H1 (cell line): ENCODE results near the gene ACYP1. TPM values are rescaled to one million over a fixed set of nuclear protein-coding genes. Genes with fewer than 3 reads are reported as not detected.

Source experiments
- CTCF ChIA-PET: fragments of 300-600 bp; sonication (Branson Sonifier 250); formaldehyde crosslinking; loops from one replicate; lab custom pipeline; 2021; ENCODE audit not compliant: partially characterized antibody; lab: Charles Lee
- POLR2A ChIA-PET: fragments of 300-600 bp; sonication (Branson Sonifier 250); formaldehyde crosslinking; loops from one replicate; lab custom pipeline; 2021; ENCODE audit warnings: inconsistent platforms; ENCODE audit not compliant: partially characterized antibody; lab: Charles Lee
- DNase-seq, 2 experiments: peaks; one replicate each; pipeline versions ENCODE4 v3.0.0 to v3.0.0-alpha.2; 2010 to 2022; ENCODE audit warnings: low spot score in 2 of 2, low read depth in 1 of 2, mixed read lengths in 1 of 2
- FAIRE-seq: peaks from 2 replicates; lab custom pipeline; 2011; peaks lifted over from hg19 to GRCh38; lab: Jason Lieb, UNC
- H2AFZ ChIP-seq: 2 replicates; pipeline ENCODE4 v1.8.1; 2012; ENCODE audit warnings: low read length, inconsistent platforms
- H2AK5ac ChIP-seq: 2 replicates; pipeline ENCODE4 v1.6.1; 2013; ENCODE audit warnings: low read depth, low read length
- H2BK120ac ChIP-seq: replicated peaks from 2 replicates; pipeline ENCODE3; 2013; ENCODE audit warnings: low read depth, low read length, inconsistent platforms
- H2BK12ac ChIP-seq: 2 replicates; pipeline ENCODE4 v1.6.1; 2013; ENCODE audit warnings: low read depth, low read length
- H2BK15ac ChIP-seq: 2 replicates; pipeline ENCODE4 v1.6.1; 2013; ENCODE audit warnings: low read length
- H2BK20ac ChIP-seq: 2 replicates; pipeline ENCODE4 v1.6.1; 2013; ENCODE audit warnings: low read length
- H2BK5ac ChIP-seq: 2 replicates; pipeline ENCODE4 v1.6.1; 2013; ENCODE audit warnings: low read depth, low read length
- H3K14ac ChIP-seq: 2 replicates; pipeline ENCODE4 v1.6.1; 2013; ENCODE audit warnings: inconsistent platforms; ENCODE audit not compliant: insufficient read length
- H3K18ac ChIP-seq: 2 replicates; pipeline ENCODE4 v1.6.1; 2013; ENCODE audit warnings: low read length; ENCODE audit errors: extremely low read depth
- H3K23ac ChIP-seq: 2 replicates; pipeline ENCODE4 v1.6.1; 2013; ENCODE audit warnings: inconsistent platforms; ENCODE audit not compliant: insufficient read length
- H3K23me2 ChIP-seq: 2 replicates; pipeline ENCODE4 v1.6.1; 2013; ENCODE audit warnings: low read depth, low read length
- H3K27ac ChIP-seq: 2 replicates; pipeline ENCODE4 v1.6.1; 2011; ENCODE audit warnings: low read depth, low read length, inconsistent platforms
- H3K27me3 ChIP-seq, 4 experiments: replicated peaks in 1 of 4; 1 replicate in 1 of 4; 2 replicates in 3 of 4; pipeline versions ENCODE4 v1.6.1 to v1.8.1; 2011 to 2013; ENCODE audit warnings: low read length in 3 of 4, mild to moderate bottlenecking in 3 of 4, inconsistent platforms in 2 of 4, mixed read lengths in 2 of 4, moderate library complexity in 1 of 4; ENCODE audit not compliant: control insufficient read depth in 3 of 4, insufficient read depth in 3 of 4; ENCODE audit errors: extremely low read depth in 1 of 4
- H3K36me3 ChIP-seq, 4 experiments: 2 replicates each; pipeline versions ENCODE4 v1.6.1 to v1.8.1; 2011 to 2013; ENCODE audit warnings: mild to moderate bottlenecking in 4 of 4, low read length in 3 of 4, moderate library complexity in 2 of 4, control low read depth in 1 of 4, inconsistent platforms in 1 of 4; ENCODE audit not compliant: insufficient read depth in 4 of 4, control insufficient read depth in 2 of 4
- H3K4ac ChIP-seq: replicated peaks from 2 replicates; pipeline ENCODE3; 2013; ENCODE audit warnings: low read length, low read depth, mixed read lengths, inconsistent platforms; ENCODE audit not compliant: insufficient read length
- H3K4me1 ChIP-seq, 4 experiments: replicated peaks in 1 of 4; 1 replicate in 1 of 4; 2 replicates in 3 of 4; pipeline versions ENCODE4 v1.6.1 to v1.8.1; 2011 to 2013; ENCODE audit warnings: low read length in 3 of 4, inconsistent platforms in 2 of 4, mixed read lengths in 1 of 4; ENCODE audit not compliant: insufficient read depth in 4 of 4, control insufficient read depth in 3 of 4
- H3K4me2 ChIP-seq, 2 experiments: 2 replicates each; pipeline versions ENCODE4 v1.6.1 to v1.8.1; 2011 to 2013; ENCODE audit warnings: low read depth in 2 of 2, low read length in 2 of 2, control low read depth in 1 of 2, inconsistent platforms in 1 of 2, mild to moderate bottlenecking in 1 of 2; ENCODE audit not compliant: insufficient read depth in 1 of 2
- H3K4me3 ChIP-seq, 4 experiments: fragments of 200-600, 300-600 bp in 1 of 4; sonication (generic), shearing (Covaris generic), sonication (Bioruptor Twin) in 1 of 4; 2 replicates each; pipeline versions ENCODE4 v1.5.1 to v1.8.1; 2011 to 2016; ENCODE audit warnings: low read length in 4 of 4, low read depth in 3 of 4, control low read depth in 2 of 4, inconsistent platforms in 2 of 4, mild to moderate bottlenecking in 2 of 4, mixed read lengths in 1 of 4, moderate library complexity in 1 of 4; ENCODE audit not compliant: insufficient read depth in 2 of 4; ENCODE audit errors: extremely low read depth in 1 of 4
- H3K56ac ChIP-seq: replicated peaks from 2 replicates; pipeline ENCODE3; 2013; ENCODE audit warnings: low read depth, mild to moderate bottlenecking, mixed read lengths, low read length, inconsistent platforms; ENCODE audit not compliant: insufficient read length
- H3K79me1 ChIP-seq: 2 replicates; pipeline ENCODE4 v1.6.1; 2013; ENCODE audit warnings: low read depth, low read length, control low read depth
- H3K79me2 ChIP-seq, 2 experiments: 2 replicates each; pipeline versions ENCODE4 v1.6.1 to v1.8.1; 2012 to 2013; ENCODE audit warnings: low read length in 2 of 2, mild to moderate bottlenecking in 2 of 2, inconsistent platforms in 1 of 2; ENCODE audit not compliant: insufficient read depth in 2 of 2, control insufficient read depth in 1 of 2
- H3K9ac ChIP-seq, 4 experiments: replicated peaks in 1 of 4; 1 replicate in 1 of 4; 2 replicates in 3 of 4; pipeline versions ENCODE4 v1.6.1 to v1.8.1; 2011 to 2013; ENCODE audit warnings: low read depth in 3 of 4, low read length in 3 of 4, control low read depth in 2 of 4, mild to moderate bottlenecking in 2 of 4, moderate library complexity in 2 of 4, inconsistent platforms in 1 of 4; ENCODE audit errors: extremely low read depth in 1 of 4
- H3K9me3 ChIP-seq, 2 experiments: 2 replicates each; pipeline versions ENCODE4 v1.6.1 to v1.8.1; 2012 to 2013; ENCODE audit warnings: mild to moderate bottlenecking in 2 of 2, moderate library complexity in 2 of 2, control low read depth in 1 of 2, inconsistent platforms in 1 of 2, low read depth in 1 of 2, low read length in 1 of 2, mixed read lengths in 1 of 2; ENCODE audit not compliant: insufficient read depth in 2 of 2
- H4K20me1 ChIP-seq, 2 experiments: replicated peaks in 1 of 2; 2 replicates each; pipeline versions ENCODE3 to v1.8.1; 2011 to 2013; ENCODE audit warnings: inconsistent platforms in 2 of 2, low read length in 2 of 2, mild to moderate bottlenecking in 1 of 2; ENCODE audit not compliant: insufficient read depth in 2 of 2, control insufficient read depth in 1 of 2
- H4K5ac ChIP-seq: 2 replicates; pipeline ENCODE4 v1.6.1; 2013; ENCODE audit warnings: low read length, low read depth, mixed read lengths, inconsistent platforms; ENCODE audit not compliant: insufficient read length
- H4K8ac ChIP-seq: 2 replicates; pipeline ENCODE4 v1.8.0; 2013; ENCODE audit warnings: mild to moderate bottlenecking, moderate library complexity, low read length, inconsistent platforms; ENCODE audit not compliant: insufficient read depth; ENCODE audit errors: extremely low read depth
- H4K91ac ChIP-seq: replicated peaks from 2 replicates; pipeline ENCODE3; 2013; ENCODE audit warnings: low read length, mixed read lengths, inconsistent platforms; ENCODE audit not compliant: insufficient read length
- CREB1 ChIP-seq: IDR thresholded peaks from 2 replicates; pipeline ENCODE4 v1.6.1; 2012; ENCODE audit warnings: inconsistent platforms
- WGBS, 2 experiments: shearing (Covaris generic) in 1 of 2; methylation state at CpG; one replicate each; pipeline versions ENCODE4 v1.1.6 to v1.1.7; 2013 to 2015; ENCODE audit warnings: low lambda C conversion rate in 2 of 2, mixed read lengths in 2 of 2, inconsistent platforms in 1 of 2, low coverage in 1 of 2, missing lambda C conversion rate in 1 of 2; ENCODE audit not compliant: insufficient replicate concordance in 2 of 2, insufficient coverage in 1 of 2, insufficient read length in 1 of 2; ENCODE audit errors: extremely low coverage in 1 of 2, missing lambda C conversion rate in 1 of 2; 5-methylcytosine and 5-hydroxymethylcytosine counted together
- polyA plus RNA-seq, 7 experiments: library from polyadenylated mRNA; depleted of rRNA in 3 of 7; stranded (reverse) in 5 of 7; unstranded in 2 of 7; fragments of >200 nt in 5 of 7; fragments of 200-250 nt in 2 of 7; gene quantifications; 1 replicate in 5 of 7; 2 replicates in 1 of 7; 4 replicates in 1 of 7; pipeline versions ENCODE4 v1.2.1 to v1.2.3, GENCODE V29; 2011 to 2013; ENCODE audit warnings: missing spikeins in 2 of 7, mixed read lengths in 2 of 7
- total RNA-seq: library from RNA; stranded (reverse); fragmentation: NEBNext Ultra II Directional; extraction: Animal tissue kit (Norgen Biotek cat#: 25700); gene quantifications from 2 replicates; pipeline ENCODE4 v1.2.1, GENCODE V29; 2021

Gene ACYP1
- total and polyA plus RNA-seq, 2 of the 8 experiments (the other 6 are each of a cell fraction or from before 2014, with no cell fraction given) = 22.3 to 24.8 TPM

- Histone ChIP-seq H4K91ac (no peak overlapping the region), H3K9me3 (no peaks in the 10 kb centered on the region), H3K18ac (no peak overlapping the region), H3K23me2 (peaks cover 9% of the 10 kb centered on the region), H4K5ac (no peak overlapping the region), H3K79me1 (peaks cover 5% of the 10 kb centered on the region; the same call in 1 of the 2 replicates), H3K79me2 (peaks cover 0 to 10% of the 10 kb centered on the region in 2 experiments; a peak in 2 of 4 replicates), H3K27me3 (no peaks in the 10 kb centered on the region), H2AK5ac (no peak overlapping the region), H3K4me1 (no peaks in the 10 kb centered on the region; a peak in 2 of 7 replicates), H3K4ac (no peak overlapping the region), H2BK12ac (no peak overlapping the region), H2AFZ (no peak overlapping the region), H4K20me1 (no peaks in the 10 kb centered on the region), H3K23ac (no peak overlapping the region), H3K4me2 (no peak overlapping the region), H3K9ac (no peak overlapping the region), H2BK15ac (no peak overlapping the region), H3K56ac (no peak overlapping the region), H3K27ac (no peak overlapping the region), H2BK120ac (no peak overlapping the region), H2BK5ac (no peak overlapping the region), H3K14ac (no peak overlapping the region), H2BK20ac (no peak overlapping the region), H3K36me3 (peaks cover 0 to 9% (median 3%) of the 10 kb centered on the region in 4 experiments; a peak in 2 of 8 replicates), H3K4me3 (no peak overlapping the region), H4K8ac (no peak overlapping the region)
- 89% methylated on average over 2 of the region's 2 CpGs; no CpG with 5 or more reads in 1 of the 2 experiments for WGBS, 2 experiments
- POLR2A ChIA-PET = no interaction called here
- no peak for TF ChIP-seq CREB1
- no peak for DNase-seq
- FAIRE-seq = no peak
- CTCF ChIA-PET = no interaction called here
These were observed 4.2 kb downstream of the ACYP1 start for GRCh38 chr14:75059642-75060041.
